ENCODE measurements around the gene SMG6. TPM values are rescaled to one million over a fixed set of nuclear protein-coding genes. Genes with fewer than 3 reads are reported as not detected.

SMG6 gene
- total and polyA plus RNA-seq, 2 of the 13 experiments (the other 11 are each of a cell fraction or from before 2014, with no cell fraction given), result 4.6 to 14.6 TPM

GRCh38 chr17:2094891-2095535 is 208.6 kb downstream of the SMG6 start (continued):
- TF ChIP-seq FOXP4 (CRISPR knock-in tag; IDR thresholded peaks at IDR 0.05) (peak; percentile 61), PITX1 (CRISPR knock-in tag; IDR thresholded peaks at IDR 0.05) (peak; percentile 49; the same call in 1 of the 2 replicates), ZKSCAN8 (CRISPR knock-in tag; IDR thresholded peaks at IDR 0.05; ENCODE audit: borderline replicate concordance) (peak; percentile 80; the same call in 1 of the 2 replicates), HOXA5 (CRISPR knock-in tag; IDR thresholded peaks at IDR 0.05) (0 out of 2 replicates have a peak, but pooled peaks have one; percentile 27), ZNF724P (CRISPR knock-in tag; IDR thresholded peaks at IDR 0.05; ENCODE audit: borderline replicate concordance) (0 out of 2 replicates have a peak, but pooled peaks have one; percentile 40), ZFP41 (CRISPR knock-in tag; IDR thresholded peaks at IDR 0.05; ENCODE audit: borderline replicate concordance) (no peak), NRL (CRISPR knock-in tag; IDR thresholded peaks at IDR 0.05; ENCODE audit: borderline replicate concordance) (peak; percentile 51; the same call in 1 of the 2 replicates), ELF3 (CRISPR knock-in tag; IDR thresholded peaks at IDR 0.05) (peak; percentile 53; the same call in 1 of the 2 replicates), EZH2 (conservative IDR thresholded peaks at IDR 0.05; ENCODE audit: low read depth, low read length) (no peak), CTCF (CRISPR knock-in tag; IDR thresholded peaks at IDR 0.05) (peak; percentile 98), HDAC2 (CRISPR knock-in tag; IDR thresholded peaks at IDR 0.05) (peak; percentile 68; the same call in 1 of the 2 replicates), ZNF407 (CRISPR knock-in tag; IDR thresholded peaks at IDR 0.05; ENCODE audit: not compliant biosample characterization) (no peak)
- TF ChIP-seq, protein P1, sequence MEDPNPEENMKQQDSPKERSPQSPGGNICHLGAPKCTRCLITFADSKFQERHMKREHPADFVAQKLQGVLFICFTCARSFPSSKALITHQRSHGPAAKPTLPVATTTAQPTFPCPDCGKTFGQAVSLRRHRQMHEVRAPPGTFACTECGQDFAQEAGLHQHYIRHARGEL (CRISPR knock-in tag; IDR thresholded peaks at IDR 0.05), result no peak
- TF ChIP-seq, protein P2, sequence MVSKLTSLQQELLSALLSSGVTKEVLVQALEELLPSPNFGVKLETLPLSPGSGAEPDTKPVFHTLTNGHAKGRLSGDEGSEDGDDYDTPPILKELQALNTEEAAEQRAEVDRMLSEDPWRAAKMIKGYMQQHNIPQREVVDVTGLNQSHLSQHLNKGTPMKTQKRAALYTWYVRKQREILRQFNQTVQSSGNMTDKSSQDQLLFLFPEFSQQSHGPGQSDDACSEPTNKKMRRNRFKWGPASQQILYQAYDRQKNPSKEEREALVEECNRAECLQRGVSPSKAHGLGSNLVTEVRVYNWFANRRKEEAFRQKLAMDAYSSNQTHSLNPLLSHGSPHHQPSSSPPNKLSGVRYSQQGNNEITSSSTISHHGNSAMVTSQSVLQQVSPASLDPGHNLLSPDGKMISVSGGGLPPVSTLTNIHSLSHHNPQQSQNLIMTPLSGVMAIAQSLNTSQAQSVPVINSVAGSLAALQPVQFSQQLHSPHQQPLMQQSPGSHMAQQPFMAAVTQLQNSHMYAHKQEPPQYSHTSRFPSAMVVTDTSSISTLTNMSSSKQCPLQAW (CRISPR knock-in tag; IDR thresholded peaks at IDR 0.05), result peak; percentile 74; the same call in 1 of the 2 replicates

All from HepG2 (cell line).